Measurements from ENCODE around the gene ACTL6A.

DNA sequence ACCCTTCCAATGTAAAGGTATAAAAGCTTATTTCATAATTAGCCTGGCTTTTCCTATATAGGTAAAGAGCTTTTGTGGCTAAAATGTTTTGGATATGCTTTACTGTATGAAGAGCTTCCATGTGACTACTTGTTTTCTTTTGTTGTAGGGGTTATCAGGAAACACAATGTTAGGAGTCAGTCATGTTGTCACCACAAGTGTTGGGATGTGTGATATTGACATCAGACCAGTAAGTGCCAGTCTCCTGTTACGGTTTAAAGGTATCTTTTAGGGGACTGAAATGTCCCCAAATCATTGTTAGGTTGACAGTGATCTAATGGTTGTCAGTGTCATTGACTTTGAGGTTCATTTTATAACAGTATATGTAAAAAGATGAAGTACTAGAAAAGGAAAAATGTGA is 18.3 kb downstream of the ACTL6A start:
- no peak for TF ChIP-seq POLR2A (IDR thresholded peaks at IDR 0.05)
- TF ChIP-seq CTCF (IDR thresholded peaks at IDR 0.05), result no peak
